Motor neuron (in vitro differentiated cells): Measurements from ENCODE around the gene MPND. TPM values are rescaled to one million over a fixed set of nuclear protein-coding genes. Genes with fewer than 3 reads are reported as not detected.

ENCODE experiments used
- ATAC-seq, 8 experiments: fragments of 200-7000 bp; cut with Tn5 transposase; replicated peaks in 6 of 8; 2 replicates each; pipeline ENCODE4 v1.8.0; 2021; ENCODE audit warnings: mild to moderate bottlenecking in 8 of 8, moderate library complexity in 8 of 8
- H3K27ac ChIP-seq, 2 donors: fragments of 250-450 bp; sonication (Bioruptor Pico); 2 replicates each; pipeline ENCODE4 v1.9.0; 2021; ENCODE audit warnings: antibody characterized with exemption in 2 of 2, mild to moderate bottlenecking in 2 of 2, moderate library complexity in 1 of 2
- H3K4me1 ChIP-seq, 2 donors: fragments of 250-450 bp; sonication (Bioruptor Pico); replicated peaks in 1 of 2; 2 replicates each; pipeline ENCODE4 v1.6.1; 2021; ENCODE audit warnings: antibody characterized with exemption in 2 of 2, mild to moderate bottlenecking in 2 of 2, moderate library complexity in 1 of 2
- H3K4me3 ChIP-seq, 5 donors: fragments of 250-450 bp; sonication (Bioruptor Pico); 2 replicates each; pipeline ENCODE4 v1.9.0; 2021; ENCODE audit warnings: antibody characterized with exemption in 5 of 5, mild to moderate bottlenecking in 5 of 5, moderate library complexity in 4 of 5
- WGBS, 10 experiments: fragments of 450-650 bp; shearing (Covaris generic); methylation state at CpG; one replicate each; pipeline ENCODE4 v1.0.0; 2022; 5-methylcytosine and 5-hydroxymethylcytosine counted together
- in situ Hi-C, 9 experiments: fragments of 400-800 bp; cut with MboI; loops; one replicate each; pipeline ENCODE4 v1.15.0; 2021; ENCODE audit warnings: low sequenced_read_pairs in 9 of 9, low pct_unique_long_range_greater_than_20kb in 2 of 9; ENCODE audit not compliant: unreplicated experiment in 9 of 9
- total RNA-seq, 8 experiments: library from RNA; unstranded; fragments of 300-600 nt; gene quantifications; 2 replicates each; pipeline versions ENCODE4 v1.2.3 to v1.2.4, GENCODE V29; 2022

The MPND gene
- total RNA-seq, 8 experiments from 2014 or later, result 4.1 to 20.0 (median 13.2) TPM

DNA sequence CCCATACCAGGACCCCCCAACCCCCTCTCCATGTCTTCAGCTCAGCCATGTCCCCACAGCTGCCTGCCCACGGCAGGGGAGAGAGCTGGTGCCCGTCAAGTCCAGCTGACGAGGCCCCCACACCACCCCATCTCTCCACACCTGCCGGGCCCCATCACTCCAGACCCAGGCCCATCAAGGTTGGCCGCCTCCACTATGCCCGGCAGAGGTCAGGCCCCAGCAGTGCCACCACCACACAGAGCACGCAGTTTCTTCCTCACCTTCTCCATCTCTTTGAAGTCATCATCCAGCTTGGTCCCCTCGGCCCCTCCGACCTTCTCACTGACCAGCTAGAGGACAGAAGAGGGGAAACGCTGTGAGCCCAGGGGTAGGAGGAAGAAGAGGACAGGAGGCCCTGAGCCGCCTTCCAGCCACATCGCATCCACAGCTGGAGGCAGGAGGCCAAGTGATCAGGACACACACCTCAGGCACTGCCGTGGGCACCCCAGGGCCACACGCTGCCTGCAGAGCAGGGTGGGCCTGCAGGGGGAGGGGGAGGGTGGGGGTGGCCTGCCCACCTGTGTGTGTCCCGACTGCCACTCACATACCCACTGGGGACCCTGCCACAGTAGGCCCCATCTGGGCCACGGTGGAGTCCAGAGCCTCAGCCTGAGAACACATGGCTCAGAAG, 23.4 kb downstream of the MPND start:
- H3K4me1 ChIP-seq, result peaks cover 15 to 19% of the 10 kb centered on the region in 2 donors
- WGBS, 10 experiments, result 100% methylated on average over 1 to 3 of the region's 16 CpGs; no CpG with 5 or more reads in 7 of the 10 experiments
- H3K27ac ChIP-seq, result no peak overlapping the region
- no peak for ATAC-seq
- no peak overlapping the region for H3K4me3 ChIP-seq
- in situ Hi-C loops, result no loop called here

DNA sequence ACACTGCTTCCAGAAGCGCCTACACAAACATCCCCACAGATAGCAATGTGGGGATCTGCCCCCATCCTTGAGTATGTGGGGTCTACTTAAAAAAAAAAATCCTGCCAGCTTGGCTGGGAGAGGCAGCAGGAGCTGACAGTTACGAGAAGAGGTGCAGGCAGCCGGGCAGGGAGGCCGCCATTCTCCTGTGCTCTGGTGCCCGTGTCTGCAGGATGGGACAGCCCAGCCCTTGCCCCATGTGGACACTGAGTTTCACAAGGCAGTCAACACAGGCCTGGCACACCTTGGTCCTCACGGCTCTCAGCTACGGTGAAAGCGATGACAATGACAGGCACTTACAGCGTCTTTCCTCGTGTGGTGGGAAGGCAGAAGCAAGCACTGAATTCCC, 24.0 kb downstream of the MPND start:
- 20 to 100% (median 81%) methylated on average over 1 to 5 of the region's 10 CpGs; no CpG with 5 or more reads in 6 of the 10 experiments for WGBS, 10 experiments
- Histone ChIP-seq H3K27ac (peak overlapping the region in 1 of 2 donors; percentile 13), H3K4me1 (peaks cover 15 to 19% of the 10 kb centered on the region in 2 donors), H3K4me3 (no peak overlapping the region)
- no peak for ATAC-seq
- in situ Hi-C loops, result no loop called here

DNA sequence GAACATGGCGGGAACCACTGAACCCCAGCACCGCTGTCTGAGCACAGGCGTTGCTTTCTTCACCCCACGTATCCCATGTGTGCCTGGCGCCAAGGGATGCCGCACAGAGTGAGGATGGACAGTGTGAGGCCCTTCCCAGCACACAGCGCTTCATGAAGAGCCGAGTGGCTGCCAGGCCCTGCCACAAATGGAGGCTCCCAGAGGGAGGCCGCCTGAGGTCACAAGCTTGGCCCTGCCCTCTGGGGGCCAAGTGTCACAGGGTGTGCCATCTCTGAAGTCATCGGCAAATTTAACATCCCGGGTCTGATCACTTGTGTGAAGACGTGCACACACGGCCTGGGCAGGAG, 24.4 kb downstream of the MPND start:
- H3K4me1 ChIP-seq, result peaks cover 15 to 19% of the 10 kb centered on the region in 2 donors
- 80 to 100% (median 96%) methylated on average over 2 to 4 of the region's 13 CpGs; no CpG with 5 or more reads in 7 of the 10 experiments for WGBS, 10 experiments
- ATAC-seq, result peak in 1 of 8 experiments; percentile 3
- peak overlapping the region in 1 of 2 donors; percentile 13 for H3K27ac ChIP-seq
- in situ Hi-C loops, result no loop called here
- H3K4me3 ChIP-seq, result no peak overlapping the region

DNA sequence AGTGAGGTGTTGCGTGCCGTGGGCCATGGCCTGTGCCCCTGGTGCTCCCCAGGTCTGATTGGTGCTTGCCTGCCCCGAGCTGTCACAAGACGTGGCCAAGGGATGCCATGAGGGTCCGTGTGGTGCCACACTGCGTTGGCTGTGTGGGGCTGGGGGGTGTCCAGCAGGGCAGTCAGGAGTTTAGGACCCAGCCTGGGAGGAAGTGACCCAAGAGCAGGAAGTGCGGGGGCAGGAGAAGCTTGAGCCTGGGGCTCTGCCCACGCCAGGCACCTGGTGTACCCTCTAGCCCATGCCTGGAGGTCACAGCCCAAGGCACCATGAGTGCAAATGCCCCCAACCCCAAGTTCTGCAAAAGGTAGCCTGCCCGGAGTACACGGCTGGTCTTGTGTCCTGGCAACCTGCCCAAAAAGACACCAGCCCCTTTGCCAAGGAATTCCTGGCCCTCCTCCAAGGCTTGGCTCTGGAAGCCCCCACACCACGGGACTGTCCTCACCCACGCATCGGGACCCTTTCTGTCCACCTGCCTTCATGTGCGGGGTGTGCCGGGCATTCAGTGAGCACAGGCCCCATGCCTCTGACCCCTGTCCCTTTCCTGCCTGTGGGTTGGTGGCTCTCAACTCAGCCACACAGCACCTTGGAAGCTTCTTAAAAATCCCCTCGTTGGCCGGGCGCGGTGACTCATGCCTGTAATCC, 24.9 kb downstream of the MPND start:
- peak overlapping the region in 1 of 2 donors; percentile 55 for H3K27ac ChIP-seq
- 53 to 100% (median 89%) methylated on average over 1 to 11 of the region's 19 CpGs; no CpG with 5 or more reads in 6 of the 10 experiments for WGBS, 10 experiments
- H3K4me3 ChIP-seq, result no peak overlapping the region
- peaks cover 15 to 19% of the 10 kb centered on the region in 2 donors for H3K4me1 ChIP-seq
- ATAC-seq, result peak in 1 of 8 experiments; percentile 25
- in situ Hi-C loops, result no loop called here

DNA sequence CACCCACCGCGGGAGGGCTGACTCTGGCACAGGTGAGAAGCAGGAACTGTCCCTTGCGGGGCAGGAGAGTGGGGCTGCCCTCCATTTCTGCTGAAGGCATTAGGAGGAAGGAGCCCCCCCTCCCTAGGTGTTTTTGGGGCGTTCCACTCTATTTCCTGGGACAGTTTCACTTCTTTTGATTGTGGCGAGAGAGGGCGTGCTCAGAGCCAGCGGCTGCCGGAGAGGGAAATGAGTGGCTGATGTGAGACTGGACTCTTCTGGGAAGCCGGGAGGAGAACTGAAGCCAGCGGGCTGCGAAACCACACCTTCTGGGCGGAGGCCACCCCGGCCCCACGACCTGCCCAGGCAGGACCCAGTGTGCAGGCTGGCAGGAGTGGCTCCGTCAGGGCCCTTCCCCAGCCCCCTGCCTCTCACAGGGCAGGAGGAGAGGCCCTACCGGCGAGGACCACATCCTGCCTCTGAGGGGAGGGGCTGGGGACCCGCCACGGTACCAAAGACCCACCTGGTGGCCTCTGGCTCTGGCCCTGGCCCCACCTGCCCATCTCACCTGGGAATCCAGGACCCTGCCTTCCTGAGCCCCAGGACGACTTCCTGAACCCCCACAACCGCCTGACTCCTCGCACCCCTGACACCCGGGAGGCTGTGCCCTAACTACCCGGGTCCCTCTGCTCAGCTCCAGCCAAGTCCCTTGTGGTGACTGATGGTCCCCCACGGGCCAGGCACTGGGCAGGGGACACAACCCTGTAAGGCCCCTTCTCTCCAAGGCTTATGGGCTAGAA, 25.9 kb downstream of the MPND start:
- in situ Hi-C loops, result no loop called here
- Histone ChIP-seq H3K4me1 (peaks cover 23 to 26% of the 10 kb centered on the region in 2 donors), H3K27ac (peak overlapping the region in 1 of 2 donors; percentile 55), H3K4me3 (no peak overlapping the region)
- WGBS, 10 experiments, result 18 to 75% (median 33%) methylated on average over 2 to 6 of the region's 25 CpGs; no CpG with 5 or more reads in 7 of the 10 experiments
- ATAC-seq, result peak; percentile 10 to 80 (median 43)

DNA sequence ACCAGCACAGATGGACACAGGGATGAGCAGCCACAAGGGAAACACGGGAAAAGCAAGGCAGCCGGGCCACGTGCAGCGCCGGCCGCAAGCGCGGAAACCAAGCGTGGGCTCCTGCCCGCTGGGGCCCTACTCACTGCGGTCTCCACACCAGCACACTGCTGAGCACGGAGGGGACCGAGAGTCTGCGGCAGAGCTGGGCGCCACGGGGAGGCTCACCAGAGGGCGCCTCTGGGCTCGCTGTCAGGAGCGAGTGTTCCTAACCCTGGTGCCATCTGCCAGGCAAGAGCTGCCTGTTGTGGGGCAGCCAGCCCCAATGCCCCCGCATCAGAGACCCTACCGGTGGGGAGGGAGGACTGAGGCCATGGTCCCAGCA, 26.5 kb downstream of the MPND start:
- in situ Hi-C loops, result no loop called here
- peak overlapping the region in 1 of 2 donors; percentile 55 for H3K27ac ChIP-seq
- H3K4me1 ChIP-seq, result peaks cover 29 to 32% of the 10 kb centered on the region in 2 donors

DNA sequence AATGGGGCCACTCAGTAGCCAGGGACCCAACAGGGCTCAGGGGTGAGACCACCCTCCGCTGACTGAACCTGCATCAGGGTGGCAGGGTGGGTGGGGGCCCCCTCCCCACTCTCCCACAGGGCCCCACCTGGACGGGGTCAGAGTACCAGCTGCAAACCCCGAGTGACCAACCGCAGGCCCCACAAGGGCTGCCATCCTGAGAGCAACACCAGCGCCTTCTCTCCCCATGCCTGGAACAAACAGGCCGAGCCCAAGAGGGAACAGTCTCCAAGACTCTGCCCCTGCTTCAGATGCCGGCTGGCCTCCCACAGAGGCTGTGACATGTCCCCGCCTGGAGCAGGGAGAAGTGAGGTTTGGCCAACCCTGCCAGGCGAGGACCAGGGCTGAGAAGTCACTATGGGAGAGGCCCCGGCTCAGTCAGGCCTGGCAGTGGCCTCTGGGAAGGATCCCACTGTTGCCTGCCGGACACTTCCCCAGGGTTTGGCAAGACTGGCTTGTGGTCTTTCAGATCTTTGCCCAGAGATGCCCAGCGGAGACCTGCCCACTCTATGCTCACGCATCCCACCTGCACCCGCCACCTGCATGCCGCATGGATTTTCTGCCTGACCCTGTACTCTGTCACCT, 27.2 kb downstream of the MPND start:
- 60 to 100% (median 83%) methylated on average over 1 to 6 of the region's 15 CpGs; no CpG with 5 or more reads in 6 of the 10 experiments for WGBS, 10 experiments
- in situ Hi-C loops, result no loop called here
- Histone ChIP-seq H3K4me3 (no peak overlapping the region), H3K27ac (peak overlapping the region in 1 of 2 donors; percentile 32), H3K4me1 (peaks cover 36 to 38% of the 10 kb centered on the region in 2 donors)
- ATAC-seq, result no peak

More for the DNA sequence above, 26.5 kb downstream of the MPND start:
- H3K4me3 ChIP-seq, result no peak overlapping the region
- 48 to 73% (median 65%) methylated on average over 2 to 10 of the region's 21 CpGs; no CpG with 5 or more reads in 6 of the 10 experiments for WGBS, 10 experiments
- ATAC-seq, result peak in 6 of 8 experiments; percentile 32 to 49 (median 46)

DNA sequence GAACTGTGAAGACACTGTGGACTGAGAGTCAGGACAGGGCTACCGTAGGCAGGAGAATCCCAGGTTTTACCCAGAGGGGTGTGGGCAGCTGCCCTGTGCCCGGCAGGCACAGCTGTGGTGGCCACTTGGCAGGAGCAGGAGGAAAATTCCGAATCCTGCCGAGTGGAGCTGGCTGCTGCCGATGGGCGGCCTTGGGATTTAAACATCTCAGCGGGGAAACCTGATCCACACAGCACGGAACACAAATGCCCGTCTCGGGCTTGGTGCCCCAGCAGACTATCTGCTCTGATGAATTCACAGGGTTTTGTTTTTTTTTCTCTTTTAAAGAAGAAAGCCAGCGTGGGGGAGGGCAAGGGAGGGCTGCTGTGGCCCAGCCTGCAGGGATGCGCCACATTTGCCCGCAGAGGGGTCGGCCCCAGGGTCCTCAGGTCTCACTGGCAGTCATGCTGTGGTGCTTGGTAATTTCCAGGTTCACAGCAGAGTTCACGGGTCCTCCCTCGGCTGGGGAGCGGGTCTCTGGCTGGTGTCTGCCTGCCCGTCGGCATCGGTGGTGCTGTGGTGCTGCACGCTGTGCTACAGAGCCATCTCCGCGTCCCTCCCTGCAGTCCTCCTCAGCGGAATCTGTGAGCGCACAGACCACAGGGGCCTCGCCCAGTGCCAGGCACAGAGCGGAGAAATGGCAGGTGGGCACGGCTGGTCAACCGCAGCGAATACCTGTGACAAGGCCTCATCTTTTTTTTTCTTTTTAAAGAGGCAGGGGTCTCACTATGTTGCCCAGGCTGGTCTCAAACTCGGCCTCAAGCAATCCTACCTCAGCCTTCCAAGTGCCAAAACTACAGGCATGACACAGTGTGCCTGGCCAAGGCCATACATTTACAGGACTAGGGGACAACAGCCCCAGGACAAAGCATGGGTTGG, 28.1 kb downstream of the MPND start:
- no peak overlapping the region for H3K4me3 ChIP-seq
- WGBS, 10 experiments, result 56 to 100% (median 83%) methylated on average over 1 to 20 of the region's 31 CpGs
- no peak for ATAC-seq
- in situ Hi-C loops, result no loop called here
- H3K27ac ChIP-seq, result no peak overlapping the region
- H3K4me1 ChIP-seq, result peaks cover 44 to 48% of the 10 kb centered on the region in 2 donors

DNA sequence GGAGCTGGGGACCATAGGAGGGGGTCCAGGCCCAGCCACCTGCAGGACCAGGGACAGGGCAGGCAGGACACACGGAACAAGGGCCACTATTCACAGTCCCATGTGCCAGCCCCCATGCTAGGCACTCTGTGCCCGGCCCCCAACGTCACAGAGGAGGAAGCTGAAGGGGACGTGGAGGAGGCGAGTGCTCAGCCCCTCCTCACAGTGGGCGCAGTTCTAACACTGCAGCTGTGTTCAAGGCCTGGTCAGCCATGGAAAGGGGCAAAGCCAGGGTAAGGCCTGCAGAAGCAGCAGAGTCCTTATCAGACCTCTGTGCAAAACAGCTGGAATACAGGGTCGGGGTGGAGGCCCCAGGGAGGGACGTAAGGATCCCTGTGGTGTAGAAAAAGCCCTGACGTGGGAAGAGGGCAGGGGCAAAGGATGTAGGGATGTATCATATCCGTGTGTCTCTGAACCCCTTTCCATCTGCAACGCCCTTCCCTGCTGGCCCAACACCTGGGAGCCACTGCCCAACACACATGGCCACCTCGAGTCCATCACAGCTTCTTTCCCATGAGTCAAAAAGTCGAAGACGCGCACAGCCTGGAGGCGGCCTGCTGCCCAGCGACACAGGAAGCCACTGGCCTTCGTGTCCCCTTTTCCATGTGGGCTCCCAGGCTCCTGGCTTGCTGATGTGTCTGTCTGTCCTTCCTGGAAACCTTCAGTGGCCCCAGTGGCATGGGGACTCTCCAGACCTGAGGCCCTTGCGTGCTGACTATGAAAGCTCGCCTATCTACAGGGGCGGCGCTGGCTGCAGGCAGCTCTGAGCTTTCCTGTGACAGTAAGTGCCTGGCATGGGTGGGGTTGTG, 29.0 kb downstream of the MPND start:
- H3K4me3 ChIP-seq, result no peak overlapping the region
- peaks cover 53 to 57% of the 10 kb centered on the region in 2 donors for H3K4me1 ChIP-seq
- H3K27ac ChIP-seq, result no peak overlapping the region
- 50 to 100% (median 95%) methylated on average over 2 to 6 of the region's 22 CpGs; no CpG with 5 or more reads in 3 of the 10 experiments for WGBS, 10 experiments
- in situ Hi-C loops, result no loop called here
- no peak for ATAC-seq

DNA sequence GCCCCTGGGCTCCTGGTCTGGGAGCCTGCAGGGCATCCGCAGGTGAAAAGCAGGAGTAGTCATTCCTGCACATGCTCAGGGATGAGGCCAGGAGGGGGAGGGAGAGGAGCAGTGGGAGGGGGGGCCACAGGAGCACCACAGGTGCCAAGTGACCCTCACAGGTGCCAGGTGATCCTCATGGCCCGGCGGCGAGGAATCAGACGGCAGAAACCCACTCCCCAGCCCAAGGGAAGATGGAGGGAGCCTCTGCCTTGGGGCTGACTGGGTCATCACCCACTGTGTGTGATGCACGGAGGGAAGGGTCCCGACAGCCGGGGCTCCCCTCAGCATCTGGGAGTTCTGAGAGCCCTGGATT, 29.6 kb downstream of the MPND start:
- H3K27ac ChIP-seq, result no peak overlapping the region
- in situ Hi-C loops, result no loop called here
- H3K4me3 ChIP-seq, result no peak overlapping the region
- no peak for ATAC-seq
- WGBS, 10 experiments, result 53% methylated on average over 3 of the region's 8 CpGs; no CpG with 5 or more reads in 9 of the 10 experiments
- H3K4me1 ChIP-seq, result peaks cover 53 to 57% of the 10 kb centered on the region in 2 donors
